Measurements from ENCODE around the gene ALDH5A1.

The ALDH5A1 gene

GRCh38 chr6:24534329-24534728, 39.6 kb downstream of the ALDH5A1 start:
- DNase-seq: no peak

GRCh38 chr6:24535210-24535609, 40.4 kb downstream of the ALDH5A1 start:
- no peak for DNase-seq

- no peak for DNase-seq
Observed at GRCh38 chr6:24536466-24536865, 41.7 kb downstream of the ALDH5A1 start.

GRCh38 chr6:24537082-24537699, 42.4 kb downstream of the ALDH5A1 start:
- no peak for DNase-seq

GRCh38 chr6:24537771-24538385, 43.1 kb downstream of the ALDH5A1 start:
- DNase-seq: no peak

- no peak for DNase-seq
Observed at GRCh38 chr6:24539416-24539815, 44.6 kb downstream of the ALDH5A1 start.

GRCh38 chr6:24540197-24540596, 45.4 kb downstream of the ALDH5A1 start:
- DNase-seq: no peak

- DNase-seq: no peak
Observed at GRCh38 chr6:24543683-24544082, 48.9 kb downstream of the ALDH5A1 start.

- no peak for DNase-seq
Observed at GRCh38 chr6:24545183-24545582, 50.4 kb downstream of the ALDH5A1 start.

GRCh38 chr6:24545691-24546090, 50.9 kb downstream of the ALDH5A1 start:
- no peak for DNase-seq

- DNase-seq: no peak
Observed at GRCh38 chr6:24546439-24546838, 51.7 kb downstream of the ALDH5A1 start.

GRCh38 chr6:24547243-24547642, 52.5 kb downstream of the ALDH5A1 start:
- peak; percentile 49 for DNase-seq

GRCh38 chr6:24549158-24549557, 54.4 kb downstream of the ALDH5A1 start:
- DNase-seq: no peak

- no peak for DNase-seq
Observed at GRCh38 chr6:24549674-24550353, 55.0 kb downstream of the ALDH5A1 start.

GRCh38 chr6:24551139-24551538, 56.4 kb downstream of the ALDH5A1 start:
- no peak for DNase-seq

GRCh38 chr6:24554474-24554873, 59.7 kb downstream of the ALDH5A1 start:
- no peak for DNase-seq

- DNase-seq: no peak
Observed at GRCh38 chr6:24558516-24558915, 63.7 kb downstream of the ALDH5A1 start.

- DNase-seq: no peak
Observed at GRCh38 chr6:24564081-24564480, 69.3 kb downstream of the ALDH5A1 start.

- no peak for DNase-seq
Observed at GRCh38 chr6:24565196-24565595, 70.4 kb downstream of the ALDH5A1 start.

- no peak for DNase-seq
Observed at GRCh38 chr6:24566020-24566767, 71.4 kb downstream of the ALDH5A1 start.

GRCh38 chr6:24568683-24569082, 73.9 kb downstream of the ALDH5A1 start:
- no peak for DNase-seq

- DNase-seq: no peak
Observed at GRCh38 chr6:24569811-24570210, 75.0 kb downstream of the ALDH5A1 start.

GRCh38 chr6:24571361-24571760, 76.6 kb downstream of the ALDH5A1 start:
- DNase-seq: no peak

- DNase-seq: no peak
Observed at GRCh38 chr6:24574809-24575208, 80.0 kb downstream of the ALDH5A1 start.
